VCaP (cell line): ENCODE data around the gene BNC2.

Experiments used
- H3K27ac ChIP-seq: fragments of 450-650 bp; 2 replicates; pipeline ENCODE4 v1.5.1; 2017
- CTCF ChIP-seq: fragments of 450-650 bp; conservative IDR thresholded peaks from 2 replicates; pipeline ENCODE4 v1.5.1; 2017; ENCODE audit warnings: mild to moderate bottlenecking, moderate library complexity

The BNC2 gene

GRCh38 chr9:16773116-16773515 lies 97.4 kb downstream of the BNC2 start:
- H3K27ac ChIP-seq, result no peak overlapping the region
- TF ChIP-seq CTCF, result no peak

GRCh38 chr9:16771356-16771755 lies 99.1 kb downstream of the BNC2 start:
- no peak for TF ChIP-seq CTCF
- no peak overlapping the region for H3K27ac ChIP-seq

- no peak overlapping the region for H3K27ac ChIP-seq
- no peak for TF ChIP-seq CTCF
These were observed 101.2 kb downstream of the BNC2 start for GRCh38 chr9:16769291-16769690.

GRCh38 chr9:16768816-16769215 lies 101.7 kb downstream of the BNC2 start:
- TF ChIP-seq CTCF, result no peak
- H3K27ac ChIP-seq, result no peak overlapping the region

- TF ChIP-seq CTCF, result no peak
- H3K27ac ChIP-seq, result no peak overlapping the region
These were observed 103.1 kb downstream of the BNC2 start for GRCh38 chr9:16767366-16767765.

GRCh38 chr9:16763946-16764345 lies 106.5 kb downstream of the BNC2 start:
- no peak for TF ChIP-seq CTCF
- no peak overlapping the region for H3K27ac ChIP-seq

- H3K27ac ChIP-seq, result no peak overlapping the region
- no peak for TF ChIP-seq CTCF
These were observed 114.9 kb downstream of the BNC2 start for GRCh38 chr9:16755467-16756160.
